ENCODE data around the gene DYNC2H1.

DYNC2H1 gene

GRCh38 chr11:103086461-103086860 is 22.8 kb upstream of the DYNC2H1 start:
- Histone ChIP-seq H3K9me3 (ENCODE audit: control insufficient read depth in 2 of 2, low read length in 2 of 2) (no peaks in the 10 kb centered on the region), H3K4me1 (ENCODE audit: control insufficient read depth, insufficient read depth, low read length) (no peaks in the 10 kb centered on the region), H3K4me3 (ENCODE audit: low read length in 2 of 2) (no peak overlapping the region), H3K27ac (ENCODE audit: low read length) (no peak overlapping the region), H3K27me3 (ENCODE audit: control insufficient read depth in 1 of 2, insufficient read depth in 2 of 2, low read length in 2 of 2) (no peaks in the 10 kb centered on the region), H3K36me3 (ENCODE audit: control insufficient read depth in 2 of 2, insufficient read depth in 2 of 2, low read length in 2 of 2) (peaks cover 0 to 2% of the 10 kb centered on the region in 2 donors), H3K9ac (ENCODE audit: low read length in 2 of 2) (no peak overlapping the region)

GRCh38 chr11:103091064-103091800 is 18.0 kb upstream of the DYNC2H1 start:
- Histone ChIP-seq H3K36me3 (ENCODE audit: control insufficient read depth in 2 of 2, insufficient read depth in 2 of 2, low read length in 2 of 2) (no peaks in the 10 kb centered on the region), H3K27me3 (ENCODE audit: control insufficient read depth in 1 of 2, insufficient read depth in 2 of 2, low read length in 2 of 2) (no peaks in the 10 kb centered on the region), H3K4me1 (ENCODE audit: control insufficient read depth, insufficient read depth, low read length) (no peaks in the 10 kb centered on the region), H3K4me3 (ENCODE audit: low read length in 2 of 2) (peak overlapping the region; percentile 90 to 98), H3K27ac (ENCODE audit: low read length) (peak overlapping the region; percentile 83), H3K9me3 (ENCODE audit: control insufficient read depth in 2 of 2, low read length in 2 of 2) (no peaks in the 10 kb centered on the region), H3K9ac (ENCODE audit: low read length in 2 of 2) (peak overlapping the region; percentile 91 to 94)

- H3K27me3 ChIP-seq (ENCODE audit: control insufficient read depth in 1 of 2, insufficient read depth in 2 of 2, low read length in 2 of 2): no peaks in the 10 kb centered on the region
- peak within 1 kb of the TSS; percentile 90 to 98 for H3K4me3 ChIP-seq (ENCODE audit: low read length in 2 of 2)
- no peaks in the 10 kb centered on the region for H3K36me3 ChIP-seq (ENCODE audit: control insufficient read depth in 2 of 2, insufficient read depth in 2 of 2, low read length in 2 of 2)
- no peaks in the 10 kb centered on the region for H3K4me1 ChIP-seq (ENCODE audit: control insufficient read depth, insufficient read depth, low read length)
- H3K9me3 ChIP-seq (ENCODE audit: control insufficient read depth in 2 of 2, low read length in 2 of 2): no peaks in the 10 kb centered on the region
- H3K27ac ChIP-seq (ENCODE audit: low read length): peak within 1 kb of the TSS; percentile 83
- peak within 1 kb of the TSS; percentile 91 to 94 for H3K9ac ChIP-seq (ENCODE audit: low read length in 2 of 2)
These were observed 17.3 kb upstream of the DYNC2H1 start, which contains the start of gene DCUN1D5 for GRCh38 chr11:103091801-103092524. DCUN1D5 (minus strand) TSS chr11:103092160; CDS start chr11:103091872, 288 bp downstream.

- H3K9me3 ChIP-seq (ENCODE audit: control insufficient read depth in 2 of 2, low read length in 2 of 2): no peaks in the 10 kb centered on the region
- no peak overlapping the region for H3K9ac ChIP-seq (ENCODE audit: low read length in 2 of 2)
- H3K36me3 ChIP-seq (ENCODE audit: control insufficient read depth in 2 of 2, insufficient read depth in 2 of 2, low read length in 2 of 2): no peaks in the 10 kb centered on the region
- no peak overlapping the region for H3K4me3 ChIP-seq (ENCODE audit: low read length in 2 of 2)
- H3K27me3 ChIP-seq (ENCODE audit: control insufficient read depth in 1 of 2, insufficient read depth in 2 of 2, low read length in 2 of 2): no peaks in the 10 kb centered on the region
- no peak overlapping the region for H3K27ac ChIP-seq (ENCODE audit: low read length)
- no peaks in the 10 kb centered on the region for H3K4me1 ChIP-seq (ENCODE audit: control insufficient read depth, insufficient read depth, low read length)
These were observed 11.9 kb upstream of the DYNC2H1 start for GRCh38 chr11:103097279-103097678.

- no peaks in the 10 kb centered on the region for H3K27me3 ChIP-seq (ENCODE audit: control insufficient read depth in 1 of 2, insufficient read depth in 2 of 2, low read length in 2 of 2)
- peak overlapping the region; percentile 59 for H3K27ac ChIP-seq (ENCODE audit: low read length)
- H3K9ac ChIP-seq (ENCODE audit: low read length in 2 of 2): peak overlapping the region; percentile 76 to 79
- peak overlapping the region; percentile 91 to 99 for H3K4me3 ChIP-seq (ENCODE audit: low read length in 2 of 2)
- no peaks in the 10 kb centered on the region for H3K36me3 ChIP-seq (ENCODE audit: control insufficient read depth in 2 of 2, insufficient read depth in 2 of 2, low read length in 2 of 2)
- H3K9me3 ChIP-seq (ENCODE audit: control insufficient read depth in 2 of 2, low read length in 2 of 2): no peaks in the 10 kb centered on the region
- no peaks in the 10 kb centered on the region for H3K4me1 ChIP-seq (ENCODE audit: control insufficient read depth, insufficient read depth, low read length)
These were observed 677 bp downstream of the DYNC2H1 start for GRCh38 chr11:103109818-103110388.

GRCh38 chr11:103110391-103110790 is 1.2 kb downstream of the DYNC2H1 start:
- peak overlapping the region; percentile 91 to 99 for H3K4me3 ChIP-seq (ENCODE audit: low read length in 2 of 2)
- no peak overlapping the region for H3K9ac ChIP-seq (ENCODE audit: low read length in 2 of 2)
- H3K9me3 ChIP-seq (ENCODE audit: control insufficient read depth in 2 of 2, low read length in 2 of 2): no peaks in the 10 kb centered on the region
- H3K27me3 ChIP-seq (ENCODE audit: control insufficient read depth in 1 of 2, insufficient read depth in 2 of 2, low read length in 2 of 2): no peaks in the 10 kb centered on the region
- no peak overlapping the region for H3K27ac ChIP-seq (ENCODE audit: low read length)
- H3K36me3 ChIP-seq (ENCODE audit: control insufficient read depth in 2 of 2, insufficient read depth in 2 of 2, low read length in 2 of 2): no peaks in the 10 kb centered on the region
- H3K4me1 ChIP-seq (ENCODE audit: control insufficient read depth, insufficient read depth, low read length): no peaks in the 10 kb centered on the region

GRCh38 chr11:103111400-103111799 is 2.2 kb downstream of the DYNC2H1 start:
- Histone ChIP-seq H3K9me3 (ENCODE audit: control insufficient read depth in 2 of 2, low read length in 2 of 2) (no peaks in the 10 kb centered on the region), H3K27me3 (ENCODE audit: control insufficient read depth in 1 of 2, insufficient read depth in 2 of 2, low read length in 2 of 2) (no peaks in the 10 kb centered on the region), H3K4me1 (ENCODE audit: control insufficient read depth, insufficient read depth, low read length) (no peaks in the 10 kb centered on the region), H3K36me3 (ENCODE audit: control insufficient read depth in 2 of 2, insufficient read depth in 2 of 2, low read length in 2 of 2) (no peaks in the 10 kb centered on the region), H3K27ac (ENCODE audit: low read length) (no peak overlapping the region), H3K4me3 (ENCODE audit: low read length in 2 of 2) (no peak overlapping the region), H3K9ac (ENCODE audit: low read length in 2 of 2) (no peak overlapping the region)

GRCh38 chr11:103112364-103112763 is 3.1 kb downstream of the DYNC2H1 start:
- no peaks in the 10 kb centered on the region for H3K36me3 ChIP-seq (ENCODE audit: control insufficient read depth in 2 of 2, insufficient read depth in 2 of 2, low read length in 2 of 2)
- H3K9ac ChIP-seq (ENCODE audit: low read length in 2 of 2): no peak overlapping the region
- no peak overlapping the region for H3K27ac ChIP-seq (ENCODE audit: low read length)
- no peak overlapping the region for H3K4me3 ChIP-seq (ENCODE audit: low read length in 2 of 2)
- H3K4me1 ChIP-seq (ENCODE audit: control insufficient read depth, insufficient read depth, low read length): no peaks in the 10 kb centered on the region
- no peaks in the 10 kb centered on the region for H3K9me3 ChIP-seq (ENCODE audit: control insufficient read depth in 2 of 2, low read length in 2 of 2)
- H3K27me3 ChIP-seq (ENCODE audit: control insufficient read depth in 1 of 2, insufficient read depth in 2 of 2, low read length in 2 of 2): no peaks in the 10 kb centered on the region

GRCh38 chr11:103114836-103115235 is 5.6 kb downstream of the DYNC2H1 start:
- H3K27ac ChIP-seq (ENCODE audit: low read length): no peak overlapping the region
- no peaks in the 10 kb centered on the region for H3K27me3 ChIP-seq (ENCODE audit: control insufficient read depth in 1 of 2, insufficient read depth in 2 of 2, low read length in 2 of 2)
- no peaks in the 10 kb centered on the region for H3K9me3 ChIP-seq (ENCODE audit: control insufficient read depth in 2 of 2, low read length in 2 of 2)
- no peak overlapping the region for H3K4me3 ChIP-seq (ENCODE audit: low read length in 2 of 2)
- H3K36me3 ChIP-seq (ENCODE audit: control insufficient read depth in 2 of 2, insufficient read depth in 2 of 2, low read length in 2 of 2): no peaks in the 10 kb centered on the region
- H3K4me1 ChIP-seq (ENCODE audit: control insufficient read depth, insufficient read depth, low read length): no peaks in the 10 kb centered on the region
- H3K9ac ChIP-seq (ENCODE audit: low read length in 2 of 2): no peak overlapping the region

GRCh38 chr11:103125462-103125861 is 16.2 kb downstream of the DYNC2H1 start:
- no peaks in the 10 kb centered on the region for H3K4me1 ChIP-seq (ENCODE audit: control insufficient read depth, insufficient read depth, low read length)

More at GRCh38 chr11:103125462-103125861, 16.2 kb downstream of the DYNC2H1 start:
- Histone ChIP-seq H3K27me3 (ENCODE audit: control insufficient read depth in 1 of 2, insufficient read depth in 2 of 2, low read length in 2 of 2) (no peaks in the 10 kb centered on the region), H3K4me3 (ENCODE audit: low read length in 2 of 2) (no peak overlapping the region), H3K27ac (ENCODE audit: low read length) (no peak overlapping the region), H3K9ac (ENCODE audit: low read length in 2 of 2) (no peak overlapping the region), H3K36me3 (ENCODE audit: control insufficient read depth in 2 of 2, insufficient read depth in 2 of 2, low read length in 2 of 2) (peaks cover 2 to 14% of the 10 kb centered on the region in 2 donors), H3K9me3 (ENCODE audit: control insufficient read depth in 2 of 2, low read length in 2 of 2) (no peaks in the 10 kb centered on the region)

Data from stomach smooth muscle (tissue), 2 donors.